Measurements from ENCODE around the gene HDLBP. TPM values are rescaled to one million over a fixed set of nuclear protein-coding genes. Genes with fewer than 3 reads are reported as not detected.

HDLBP gene
- total RNA-seq, 2 donors from 2014 or later, result 274 to 287 TPM

DNA sequence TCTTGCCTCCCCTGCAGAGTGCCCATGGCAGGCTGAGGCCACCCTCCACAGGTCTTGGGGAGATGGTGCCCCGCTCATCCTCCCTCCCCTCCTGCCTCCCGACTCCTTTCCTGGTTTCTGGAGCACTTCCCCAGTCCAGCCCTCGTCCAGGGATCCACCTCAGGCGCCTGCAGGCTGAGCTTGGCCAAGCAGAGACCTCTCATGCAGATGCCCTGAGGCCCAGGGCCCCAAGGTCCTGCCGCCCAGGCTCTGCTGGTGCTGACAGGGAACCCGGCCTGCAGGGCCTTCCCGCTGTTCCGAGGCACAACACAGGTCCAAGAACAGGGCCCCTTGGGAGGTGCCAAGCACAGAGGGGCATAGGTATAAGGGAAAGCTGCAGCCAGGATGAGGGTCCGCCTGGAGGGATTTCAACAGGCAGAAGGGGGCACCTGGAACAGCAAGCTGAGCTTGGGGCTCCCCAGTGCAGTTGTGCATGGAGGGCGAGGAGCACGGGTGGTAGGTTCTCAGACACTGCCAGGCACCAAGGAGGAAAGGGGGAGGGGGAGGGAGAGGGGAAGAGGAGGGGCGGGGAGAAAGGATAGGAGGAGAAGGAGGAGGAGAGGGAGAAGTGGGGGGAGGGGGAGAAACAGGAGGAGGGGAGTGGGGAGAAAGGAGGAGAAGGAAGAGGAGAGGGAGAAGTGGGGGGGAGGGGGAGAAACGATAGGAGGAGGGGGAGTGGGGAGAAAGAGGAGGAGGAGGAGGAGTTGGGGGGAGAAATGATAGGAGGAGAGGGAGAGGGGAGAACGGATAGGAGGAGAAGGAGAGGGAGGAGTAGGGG is 128.2 kb downstream of the HDLBP start:
- Histone ChIP-seq H3K4me1 (no peaks in the 10 kb centered on the region), H3K9me3 (no peaks in the 10 kb centered on the region), H3K27me3 (no peaks in the 10 kb centered on the region), H3K36me3 (no peaks in the 10 kb centered on the region), H3K4me3 (no peak overlapping the region), H3K27ac (no peak overlapping the region)
- TF ChIP-seq, protein P1, sequence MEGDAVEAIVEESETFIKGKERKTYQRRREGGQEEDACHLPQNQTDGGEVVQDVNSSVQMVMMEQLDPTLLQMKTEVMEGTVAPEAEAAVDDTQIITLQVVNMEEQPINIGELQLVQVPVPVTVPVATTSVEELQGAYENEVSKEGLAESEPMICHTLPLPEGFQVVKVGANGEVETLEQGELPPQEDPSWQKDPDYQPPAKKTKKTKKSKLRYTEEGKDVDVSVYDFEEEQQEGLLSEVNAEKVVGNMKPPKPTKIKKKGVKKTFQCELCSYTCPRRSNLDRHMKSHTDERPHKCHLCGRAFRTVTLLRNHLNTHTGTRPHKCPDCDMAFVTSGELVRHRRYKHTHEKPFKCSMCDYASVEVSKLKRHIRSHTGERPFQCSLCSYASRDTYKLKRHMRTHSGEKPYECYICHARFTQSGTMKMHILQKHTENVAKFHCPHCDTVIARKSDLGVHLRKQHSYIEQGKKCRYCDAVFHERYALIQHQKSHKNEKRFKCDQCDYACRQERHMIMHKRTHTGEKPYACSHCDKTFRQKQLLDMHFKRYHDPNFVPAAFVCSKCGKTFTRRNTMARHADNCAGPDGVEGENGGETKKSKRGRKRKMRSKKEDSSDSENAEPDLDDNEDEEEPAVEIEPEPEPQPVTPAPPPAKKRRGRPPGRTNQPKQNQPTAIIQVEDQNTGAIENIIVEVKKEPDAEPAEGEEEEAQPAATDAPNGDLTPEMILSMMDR (IDR thresholded peaks at IDR 0.05), result no peak
- no peak for DNase-seq (ENCODE audit: low spot score)

- H3K4me3 ChIP-seq, result no peak overlapping the region
- DNase-seq (ENCODE audit: low spot score), result no peak
Observed at GRCh38 chr2:241185961-241186360, 129.5 kb downstream of the HDLBP start.

GRCh38 chr2:241184901-241185300 is 130.6 kb downstream of the HDLBP start:
- H3K4me3 ChIP-seq, result no peak overlapping the region
- no peaks in the 10 kb centered on the region for H3K9me3 ChIP-seq
- no peak overlapping the region for H3K27ac ChIP-seq
- no peaks in the 10 kb centered on the region for H3K4me1 ChIP-seq
- no peak for DNase-seq (ENCODE audit: low spot score)
- no peaks in the 10 kb centered on the region for H3K27me3 ChIP-seq
- TF ChIP-seq, protein P1 (IDR thresholded peaks at IDR 0.05), result no peak
- H3K36me3 ChIP-seq, result no peaks in the 10 kb centered on the region

More at GRCh38 chr2:241185961-241186360, 129.5 kb downstream of the HDLBP start:
- no peaks in the 10 kb centered on the region for H3K27me3 ChIP-seq
- H3K4me1 ChIP-seq, result no peaks in the 10 kb centered on the region
- H3K36me3 ChIP-seq, result no peaks in the 10 kb centered on the region
- TF ChIP-seq, protein P1 (IDR thresholded peaks at IDR 0.05), result no peak
- no peak overlapping the region for H3K27ac ChIP-seq
- no peaks in the 10 kb centered on the region for H3K9me3 ChIP-seq

GRCh38 chr2:241183221-241183620 is 132.3 kb downstream of the HDLBP start:
- no peaks in the 10 kb centered on the region for H3K36me3 ChIP-seq
- DNase-seq (ENCODE audit: low spot score), result no peak
- no peaks in the 10 kb centered on the region for H3K27me3 ChIP-seq
- no peak overlapping the region for H3K27ac ChIP-seq
- no peaks in the 10 kb centered on the region for H3K9me3 ChIP-seq
- no peaks in the 10 kb centered on the region for H3K4me1 ChIP-seq
- H3K4me3 ChIP-seq, result no peak overlapping the region
- TF ChIP-seq, protein P1 (IDR thresholded peaks at IDR 0.05), result no peak

DNA sequence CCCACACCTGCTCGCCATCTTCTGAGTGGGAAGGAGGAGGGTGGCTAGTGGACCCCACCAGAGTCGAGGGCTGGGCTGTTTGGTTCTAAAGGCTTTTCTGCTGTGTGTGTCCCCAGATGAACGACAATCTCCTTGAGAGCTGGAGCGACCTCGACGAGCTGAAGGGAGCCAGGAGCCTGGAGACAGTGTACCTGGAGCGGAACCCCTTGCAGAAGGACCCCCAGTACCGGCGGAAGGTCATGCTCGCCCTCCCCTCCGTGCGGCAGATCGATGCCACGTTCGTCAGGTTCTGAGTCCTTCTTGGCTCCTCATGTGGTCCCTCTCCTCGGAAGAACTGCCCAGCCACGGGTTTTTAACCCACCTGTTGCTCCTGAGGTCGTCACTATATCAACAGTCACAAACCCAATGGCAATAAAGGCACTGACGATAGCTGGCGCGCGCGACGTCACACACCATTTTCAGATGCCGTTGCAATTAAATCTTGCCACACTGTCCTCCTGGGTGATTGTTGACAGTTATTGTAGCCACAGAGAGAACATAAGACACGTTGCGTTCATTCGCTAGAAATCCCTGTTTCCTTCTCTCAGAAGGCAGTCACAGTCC is 132.8 kb downstream of the HDLBP start:
- Histone ChIP-seq H3K4me1 (no peaks in the 10 kb centered on the region), H3K9me3 (no peaks in the 10 kb centered on the region), H3K27me3 (no peaks in the 10 kb centered on the region), H3K4me3 (no peak overlapping the region), H3K27ac (no peak overlapping the region), H3K36me3 (no peaks in the 10 kb centered on the region)
- DNase-seq (ENCODE audit: low spot score), result no peak
- TF ChIP-seq, protein P1 (IDR thresholded peaks at IDR 0.05), result no peak
